ENCODE measurements around the gene LRP5. TPM values are rescaled to one million over a fixed set of nuclear protein-coding genes. Genes with fewer than 3 reads are reported as not detected.

The LRP5 gene
- total RNA-seq, 1 donor from 2014 or later, result 38.7 TPM

GRCh38 chr11:68448604-68449011 is 136.2 kb downstream of the LRP5 start:
- DNase-seq (ENCODE audit: low spot score), result peak; percentile 88
- peaks cover 11% of the 10 kb centered on the region for H3K36me3 Mint-ChIP-seq (ENCODE audit: low read depth)

GRCh38 chr11:68449951-68450350 is 137.6 kb downstream of the LRP5 start:
- Mint-ChIP-seq H3K27me3 (ENCODE audit: low read depth) (no peaks in the 10 kb centered on the region), H3K9me3 (ENCODE audit: low read depth) (no peaks in the 10 kb centered on the region), H3K4me3 (ENCODE audit: unreplicated experiment) (no peak overlapping the region), H3K4me1 (ENCODE audit: low read depth) (no peaks in the 10 kb centered on the region), H3K36me3 (ENCODE audit: low read depth) (peaks cover 8% of the 10 kb centered on the region), H3K27ac (ENCODE audit: unreplicated experiment) (no peak overlapping the region)
- peak; percentile 71 for DNase-seq (ENCODE audit: low spot score)
- no peak for TF ChIP-seq CTCF (IDR thresholded peaks at IDR 0.05)

More at GRCh38 chr11:68448604-68449011, 136.2 kb downstream of the LRP5 start:
- Mint-ChIP-seq H3K27ac (ENCODE audit: unreplicated experiment) (no peak overlapping the region), H3K4me3 (ENCODE audit: unreplicated experiment) (no peak overlapping the region), H3K4me1 (ENCODE audit: low read depth) (no peaks in the 10 kb centered on the region), H3K27me3 (ENCODE audit: low read depth) (no peaks in the 10 kb centered on the region), H3K9me3 (ENCODE audit: low read depth) (no peaks in the 10 kb centered on the region)
- no peak for TF ChIP-seq CTCF (IDR thresholded peaks at IDR 0.05)

GRCh38 chr11:68450711-68451110 is 138.3 kb downstream of the LRP5 start:
- TF ChIP-seq CTCF (IDR thresholded peaks at IDR 0.05), result no peak
- no peaks in the 10 kb centered on the region for H3K27me3 Mint-ChIP-seq (ENCODE audit: low read depth)
- H3K27ac Mint-ChIP-seq (ENCODE audit: unreplicated experiment), result no peak overlapping the region
- no peaks in the 10 kb centered on the region for H3K9me3 Mint-ChIP-seq (ENCODE audit: low read depth)
- peak; percentile 20 for DNase-seq (ENCODE audit: low spot score)
- no peak overlapping the region for H3K4me3 Mint-ChIP-seq (ENCODE audit: unreplicated experiment)
- no peaks in the 10 kb centered on the region for H3K4me1 Mint-ChIP-seq (ENCODE audit: low read depth)
- peaks cover 8% of the 10 kb centered on the region for H3K36me3 Mint-ChIP-seq (ENCODE audit: low read depth)

- DNase-seq (ENCODE audit: low spot score), result peak; percentile 55
- Mint-ChIP-seq H3K4me1 (ENCODE audit: low read depth) (no peaks in the 10 kb centered on the region), H3K9me3 (ENCODE audit: low read depth) (no peaks in the 10 kb centered on the region), H3K36me3 (ENCODE audit: low read depth) (peaks cover 3% of the 10 kb centered on the region), H3K4me3 (ENCODE audit: unreplicated experiment) (no peak overlapping the region), H3K27ac (ENCODE audit: unreplicated experiment) (no peak overlapping the region), H3K27me3 (ENCODE audit: low read depth) (no peaks in the 10 kb centered on the region)
- no peak for TF ChIP-seq CTCF (IDR thresholded peaks at IDR 0.05)
Observed at GRCh38 chr11:68454767-68455166, 142.4 kb downstream of the LRP5 start.

GRCh38 chr11:68455485-68455884 is 143.1 kb downstream of the LRP5 start:
- TF ChIP-seq CTCF (IDR thresholded peaks at IDR 0.05), result no peak
- Mint-ChIP-seq H3K9me3 (ENCODE audit: low read depth) (no peaks in the 10 kb centered on the region), H3K27ac (ENCODE audit: unreplicated experiment) (no peak overlapping the region)

More at GRCh38 chr11:68455485-68455884, 143.1 kb downstream of the LRP5 start:
- H3K36me3 Mint-ChIP-seq (ENCODE audit: low read depth), result no peaks in the 10 kb centered on the region
- H3K4me3 Mint-ChIP-seq (ENCODE audit: unreplicated experiment), result no peak overlapping the region
- peak; percentile 61 for DNase-seq (ENCODE audit: low spot score)
- no peaks in the 10 kb centered on the region for H3K4me1 Mint-ChIP-seq (ENCODE audit: low read depth)
- no peaks in the 10 kb centered on the region for H3K27me3 Mint-ChIP-seq (ENCODE audit: low read depth)

Measured in chondrocyte (in vitro differentiated cells).